OCI-LY7 (cell line): ENCODE measurements around the gene TRPC6. TPM values are rescaled to one million over a fixed set of nuclear protein-coding genes. Genes with fewer than 3 reads are reported as not detected.
"Not testable (repeated sequence)": the region's sequence is repeated elsewhere in the genome, so short reads cannot be mapped to it uniquely, and the experiment has no call there.

Experiments
- BruUV-seq: library from RNA; stranded (reverse); fragments of 400-500 nt; replicated peaks from 2 replicates; lab custom pipeline; 2021; lab: Mats Ljungman, UMichigan
- CTCF ChIA-PET: fragments of 300-600 bp; sonication (Branson Sonifier 250); formaldehyde crosslinking; loops from one replicate; lab custom pipeline; 2022; ENCODE audit warnings: antibody characterized with exemption; ENCODE audit not compliant: unreplicated experiment; lab: Charles Lee
- POLR2A ChIA-PET: fragments of 300-600 bp; sonication (Branson Sonifier 250); formaldehyde crosslinking; loops from one replicate; lab custom pipeline; 2022; ENCODE audit warnings: antibody characterized with exemption; lab: Charles Lee
- DNase-seq: peaks from one replicate; pipeline ENCODE4 v3.0.0-alpha.2; 2015; ENCODE audit warnings: low spot score
- H2AFZ ChIP-seq: fragments of 200-600 bp; sonication (generic), shearing (Covaris generic); 2 replicates; pipeline ENCODE4 v1.6.1; 2014; ENCODE audit warnings: mild to moderate bottlenecking, antibody characterized with exemption, low read length, moderate library complexity
- H3K27ac ChIP-seq: fragments of 200-600 bp; sonication (generic); 2 replicates; pipeline ENCODE4 v1.5.1; 2014; ENCODE audit warnings: mixed run types, low read depth, mild to moderate bottlenecking, moderate library complexity, low read length, inconsistent platforms; ENCODE audit not compliant: poor library complexity, severe bottlenecking
- H3K36me3 ChIP-seq: fragments of 200-600 bp; sonication (generic); 2 replicates; pipeline ENCODE4 v1.6.1; 2014; ENCODE audit warnings: mild to moderate bottlenecking, antibody characterized with exemption, low read length, moderate library complexity, mixed read lengths; ENCODE audit not compliant: insufficient read depth
- H3K4me1 ChIP-seq: fragments of 200-600 bp; sonication (generic); 2 replicates; pipeline ENCODE4 v1.5.1; 2014; ENCODE audit warnings: mild to moderate bottlenecking, low read length; ENCODE audit not compliant: insufficient read depth, poor library complexity, severe bottlenecking
- H3K4me2 ChIP-seq: fragments of 200-600 bp; sonication (generic); 2 replicates; pipeline ENCODE4 v1.6.1; 2014; ENCODE audit warnings: mild to moderate bottlenecking, low read length
- H3K4me3 ChIP-seq: fragments of 200-600 bp; sonication (generic); 2 replicates; pipeline ENCODE4 v1.5.1; 2014; ENCODE audit warnings: mild to moderate bottlenecking, low read depth, low read length; ENCODE audit not compliant: poor library complexity, severe bottlenecking
- H3K79me2 ChIP-seq: fragments of 200-600 bp; sonication (generic); 2 replicates; pipeline ENCODE4 v1.6.1; 2016; ENCODE audit warnings: low read depth, mild to moderate bottlenecking, low read length, moderate library complexity, mixed read lengths; ENCODE audit not compliant: insufficient read depth
- H3K9me2 ChIP-seq: fragments of 200-600 bp; sonication (generic); 2 replicates; pipeline ENCODE4 v1.6.1; 2016; ENCODE audit warnings: mild to moderate bottlenecking, low read length, mixed read lengths; ENCODE audit not compliant: insufficient read depth
- H3K9me3 ChIP-seq: fragments of 200-600 bp; sonication (generic); 2 replicates; pipeline ENCODE4 v1.6.1; 2014; ENCODE audit warnings: mild to moderate bottlenecking, mixed run types, low read length, mixed read lengths
- H4K20me1 ChIP-seq: fragments of 200-600 bp; sonication (generic); 2 replicates; pipeline ENCODE4 v1.6.1; 2014; ENCODE audit warnings: mild to moderate bottlenecking, antibody characterized with exemption, low read length, moderate library complexity, mixed read lengths; ENCODE audit not compliant: insufficient read depth
- EZH2phosphoT487 ChIP-seq: fragments of 200-600 bp; sonication (generic); IDR thresholded peaks from 2 replicates; pipeline ENCODE4 v1.6.1; 2018; ENCODE audit warnings: low read depth, borderline replicate concordance, mild to moderate bottlenecking, mixed run types, antibody characterized with exemption, low read length, moderate library complexity, mixed read lengths
- intact Hi-C: fragments of 100-400 bp; cut with micrococcal nuclease; formaldehyde crosslinking; loops from one replicate; pipeline ENCODE4 v1.10.0; 2022; ENCODE audit not compliant: unreplicated experiment
- total RNA-seq, 2 experiments: library from RNA; depleted of rRNA in 1 of 2; stranded (reverse); fragments of >200 nt in 1 of 2; shearing (Covaris generic) in 1 of 2; gene quantifications; 2 replicates each; pipeline ENCODE4 v1.2.3, GENCODE V29; 2014 to 2022
- TF ChIP-seq, protein P1 (sequence below): fragments of 200-600 bp; sonication (generic); conservative IDR thresholded peaks from 2 replicates; pipeline ENCODE4 v1.5.1; 2014; ENCODE audit warnings: mild to moderate bottlenecking, antibody characterized with exemption, low read length, moderate library complexity, mixed read lengths

The TRPC6 gene
- total RNA-seq, 2 experiments from 2014 or later = not detected

DNA sequence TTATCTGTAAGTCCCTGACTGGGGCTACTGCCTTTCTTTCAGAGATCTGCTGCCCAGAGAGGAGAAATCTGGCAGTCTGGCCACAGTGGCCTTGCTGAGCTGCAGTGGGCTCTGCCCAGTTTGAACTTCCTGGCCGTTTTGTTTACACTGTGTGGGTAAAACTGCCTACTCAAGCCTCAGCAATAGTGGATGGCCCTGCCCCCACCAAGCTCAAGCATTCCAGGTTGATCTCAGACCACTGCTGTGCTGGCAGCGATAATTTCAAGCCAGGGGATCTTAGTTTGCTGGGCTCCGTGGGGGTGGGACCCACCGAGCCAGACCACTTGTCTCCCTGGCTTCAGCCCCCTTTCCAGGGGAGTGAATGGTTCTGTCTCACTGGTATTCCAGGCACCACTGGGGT, 117.5 kb downstream of the TRPC6 start:
- Histone ChIP-seq H3K36me3 (no peaks in the 10 kb centered on the region), H4K20me1 (no peaks in the 10 kb centered on the region), H3K27ac (no peak overlapping the region), H3K4me3 (no peak overlapping the region), H3K9me2 (no peaks in the 10 kb centered on the region), H3K9me3 (no peaks in the 10 kb centered on the region), H3K79me2 (no peaks in the 10 kb centered on the region), H2AFZ (no peak overlapping the region), H3K4me1 (no peaks in the 10 kb centered on the region), H3K4me2 (no peak overlapping the region)
- POLR2A ChIA-PET = interaction anchor here (1.1 kb wide), 1 partner anchor 31 kb away, joined by 3 read pairs; no protein-coding TSS in a partner anchor
- CTCF ChIA-PET = no interaction called here
- no peak for DNase-seq
- BruUV-seq = no TSS peak
- TF ChIP-seq, protein P1, sequence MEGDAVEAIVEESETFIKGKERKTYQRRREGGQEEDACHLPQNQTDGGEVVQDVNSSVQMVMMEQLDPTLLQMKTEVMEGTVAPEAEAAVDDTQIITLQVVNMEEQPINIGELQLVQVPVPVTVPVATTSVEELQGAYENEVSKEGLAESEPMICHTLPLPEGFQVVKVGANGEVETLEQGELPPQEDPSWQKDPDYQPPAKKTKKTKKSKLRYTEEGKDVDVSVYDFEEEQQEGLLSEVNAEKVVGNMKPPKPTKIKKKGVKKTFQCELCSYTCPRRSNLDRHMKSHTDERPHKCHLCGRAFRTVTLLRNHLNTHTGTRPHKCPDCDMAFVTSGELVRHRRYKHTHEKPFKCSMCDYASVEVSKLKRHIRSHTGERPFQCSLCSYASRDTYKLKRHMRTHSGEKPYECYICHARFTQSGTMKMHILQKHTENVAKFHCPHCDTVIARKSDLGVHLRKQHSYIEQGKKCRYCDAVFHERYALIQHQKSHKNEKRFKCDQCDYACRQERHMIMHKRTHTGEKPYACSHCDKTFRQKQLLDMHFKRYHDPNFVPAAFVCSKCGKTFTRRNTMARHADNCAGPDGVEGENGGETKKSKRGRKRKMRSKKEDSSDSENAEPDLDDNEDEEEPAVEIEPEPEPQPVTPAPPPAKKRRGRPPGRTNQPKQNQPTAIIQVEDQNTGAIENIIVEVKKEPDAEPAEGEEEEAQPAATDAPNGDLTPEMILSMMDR = no peak
- TF ChIP-seq EZH2phosphoT487 = no peak
- intact Hi-C loops = no loop called here

GRCh38 chr11:101464388-101464787, 119.4 kb downstream of the TRPC6 start:
- H3K9me2 ChIP-seq, POLR2A ChIA-PET, H3K4me2 ChIP-seq, CTCF ChIA-PET, H2AFZ ChIP-seq, BruUV-seq, H4K20me1 ChIP-seq, H3K4me1 ChIP-seq, H3K36me3 ChIP-seq, H3K27ac ChIP-seq, H3K9me3 ChIP-seq, H3K79me2 ChIP-seq, intact Hi-C loops, H3K4me3 ChIP-seq, DNase-seq: not testable (repeated sequence)

- Histone ChIP-seq H3K79me2 (no peaks in the 10 kb centered on the region), H3K9me2 (no peaks in the 10 kb centered on the region), H3K36me3 (no peaks in the 10 kb centered on the region), H2AFZ (no peak overlapping the region), H3K4me1 (no peaks in the 10 kb centered on the region), H4K20me1 (no peaks in the 10 kb centered on the region), H3K4me3 (no peak overlapping the region), H3K9me3 (no peaks in the 10 kb centered on the region), H3K27ac (no peak overlapping the region), H3K4me2 (no peak overlapping the region)
- ChIA-PET POLR2A (interaction anchor here (0.6 to 1.3 kb wide), 5 partner anchors 9 to 388 kb away, joined by 3 read pairs; no protein-coding TSS in a partner anchor), CTCF (no interaction called here)
- TF ChIP-seq, protein P1 = no peak
- intact Hi-C loops = loop anchor here (2.0 to 10.0 kb wide), 2 partner anchors 162 to 546 kb away; no protein-coding TSS in a partner anchor
- BruUV-seq = no TSS peak
- no peak for DNase-seq
Measured at GRCh38 chr11:101459020-101459419, 124.8 kb downstream of the TRPC6 start.
